Activated CD8-positive, alpha-beta T cell treated with anti-CD3 and anti-CD28 coated beads, Interleukin-2, amount 10 ng/mL, durations not matched to agents 7 days and 5 days (primary cell): Measurements from ENCODE around the gene ACVR1. TPM values are rescaled to one million over a fixed set of nuclear protein-coding genes. Genes with fewer than 3 reads are reported as not detected.

Source experiments
- ATAC-seq: fragments of 150-1000 bp; cut with Tn5 transposase; one replicate; pipeline ENCODE4 v1.10.0; 2021; ENCODE audit warnings: moderate library complexity
- CTCF ChIA-PET: fragments of 350-600 bp; sonication (Branson Sonifier 250); formaldehyde crosslinking; loops from one replicate; lab custom pipeline; 2021; ENCODE audit warnings: antibody characterized with exemption; lab: Charles Lee
- POLR2A ChIA-PET: fragments of 350-600 bp; sonication (Branson Sonifier 250); formaldehyde crosslinking; loops from one replicate; lab custom pipeline; 2021; ENCODE audit warnings: antibody characterized with exemption; lab: Charles Lee
- DNase-seq: peaks from one replicate; pipeline ENCODE4 v3.0.0-alpha.2; 2020
- H3K27ac Mint-ChIP-seq: one replicate; pipeline ENCODE4 v1.8.0; 2021; ENCODE audit warnings: mild to moderate bottlenecking, mixed read lengths
- H3K27me3 Mint-ChIP-seq: one replicate; pipeline ENCODE4 v1.8.0; 2021; ENCODE audit warnings: low read depth, mixed read lengths
- H3K36me3 Mint-ChIP-seq: one replicate; pipeline ENCODE4 v1.8.0; 2021; ENCODE audit warnings: low read depth, mixed read lengths
- H3K4me1 Mint-ChIP-seq: one replicate; pipeline ENCODE4 v1.8.0; 2021; ENCODE audit warnings: low read depth, mixed read lengths
- H3K4me3 Mint-ChIP-seq: one replicate; pipeline ENCODE4 v1.8.0; 2021; ENCODE audit warnings: mild to moderate bottlenecking, mixed read lengths
- H3K9me3 Mint-ChIP-seq: one replicate; pipeline ENCODE4 v1.8.0; 2022; ENCODE audit warnings: mixed read lengths; ENCODE audit not compliant: insufficient read depth
- total RNA-seq, 2 experiments: library from RNA; stranded (reverse); gene quantifications; one replicate each; pipeline ENCODE4 v1.2.3, GENCODE V29; 2021

Gene ACVR1
- 10 to 100 TPM; 10.7 to 13.6 TPM for total RNA-seq

DNA sequence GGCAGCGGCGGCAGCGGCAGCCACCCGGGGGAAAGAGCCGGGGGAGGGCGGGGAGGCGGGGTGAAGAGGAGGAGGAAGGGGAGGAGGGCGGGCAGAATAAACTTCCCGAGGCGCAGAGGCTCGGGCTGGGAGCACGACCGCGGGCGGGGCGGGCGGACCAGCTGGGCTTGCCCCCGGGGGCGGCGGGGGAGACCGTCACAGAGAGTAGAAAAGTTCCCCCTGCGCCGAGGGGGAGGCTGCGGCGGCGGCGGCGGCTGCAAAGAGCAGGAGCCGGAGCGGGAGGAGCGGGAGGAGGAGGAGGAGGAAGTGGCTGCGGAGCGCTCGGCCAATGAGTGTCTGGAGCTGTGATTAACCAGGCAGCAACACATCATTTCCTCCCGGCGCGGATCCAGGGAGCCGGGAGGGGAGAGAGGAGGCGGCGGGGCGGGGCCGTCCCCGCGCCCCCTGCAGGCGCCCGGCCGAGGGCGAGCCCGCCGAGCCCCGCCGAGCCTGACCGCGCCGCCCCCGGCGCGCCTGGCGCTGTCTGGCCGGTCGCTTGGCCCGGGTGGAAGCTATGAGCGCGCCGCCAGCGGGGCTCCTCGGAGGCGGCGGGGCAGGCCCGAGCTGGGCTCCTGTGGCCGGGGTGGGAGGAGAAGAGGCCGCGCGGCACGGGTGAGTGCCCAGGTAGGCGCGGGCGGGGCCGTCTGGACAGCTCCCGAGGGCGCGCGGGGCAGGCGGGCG lies at the start of gene ACVR1:
TSS of gene ACVR1 (minus strand) at position 265 of the 720 bp plus-strand sequence. CDS start 76,837 bp downstream, outside the sequence.
- POLR2A ChIA-PET: interaction anchor here (0.6 to 3.8 kb wide), 5 partner anchors 12 to 384 kb away, joined by 3 to 71 read pairs (median 3); no protein-coding TSS in a partner anchor

DNA sequence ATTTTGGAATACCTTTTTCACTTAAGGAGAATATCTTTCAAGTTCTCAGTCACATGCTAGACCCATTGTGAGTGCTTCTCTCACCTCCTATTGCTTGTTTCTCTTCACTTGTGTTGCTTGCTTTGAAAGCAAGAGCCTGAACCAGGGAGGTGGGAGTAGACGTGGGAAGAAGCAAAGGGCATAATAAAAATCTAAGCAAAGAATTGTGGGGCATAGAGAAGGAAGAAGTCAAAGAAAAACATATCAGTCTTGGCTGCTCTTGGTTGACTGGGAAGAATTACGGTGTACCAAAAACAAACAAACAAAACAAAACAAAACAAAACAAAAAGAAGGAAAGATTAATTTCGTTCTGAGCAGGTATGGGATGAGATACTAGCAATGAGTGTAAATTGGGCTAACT lies 48.9 kb upstream of the ACVR1 start:
- Mint-ChIP-seq H3K36me3 (no peaks in the 10 kb centered on the region), H3K4me3 (no peak overlapping the region), H3K27ac (no peak overlapping the region), H3K9me3 (peaks cover 4% of the 10 kb centered on the region), H3K4me1 (no peaks in the 10 kb centered on the region), H3K27me3 (no peaks in the 10 kb centered on the region)
- no peak for DNase-seq
- ChIA-PET CTCF (no interaction called here), POLR2A (no interaction called here)
- no peak for ATAC-seq

More for the DNA sequence above, at the start of gene ACVR1:
- peak; percentile 88 for DNase-seq
- Mint-ChIP-seq H3K27ac (peak within 1 kb of the TSS; percentile 81), H3K36me3 (peaks cover 5% of the 10 kb centered on the region), H3K4me1 (peaks cover 46% of the 10 kb centered on the region), H3K4me3 (peak within 1 kb of the TSS; percentile 86), H3K27me3 (no peaks in the 10 kb centered on the region), H3K9me3 (no peaks in the 10 kb centered on the region)
- CTCF ChIA-PET: interaction anchor here (0.7 to 4.3 kb wide), 15 partner anchors 8 to 574 kb away, joined by 3 to 73 read pairs (median 5); partner anchors contain the start of gene ACVR1C
- ATAC-seq: peak; percentile 82

DNA sequence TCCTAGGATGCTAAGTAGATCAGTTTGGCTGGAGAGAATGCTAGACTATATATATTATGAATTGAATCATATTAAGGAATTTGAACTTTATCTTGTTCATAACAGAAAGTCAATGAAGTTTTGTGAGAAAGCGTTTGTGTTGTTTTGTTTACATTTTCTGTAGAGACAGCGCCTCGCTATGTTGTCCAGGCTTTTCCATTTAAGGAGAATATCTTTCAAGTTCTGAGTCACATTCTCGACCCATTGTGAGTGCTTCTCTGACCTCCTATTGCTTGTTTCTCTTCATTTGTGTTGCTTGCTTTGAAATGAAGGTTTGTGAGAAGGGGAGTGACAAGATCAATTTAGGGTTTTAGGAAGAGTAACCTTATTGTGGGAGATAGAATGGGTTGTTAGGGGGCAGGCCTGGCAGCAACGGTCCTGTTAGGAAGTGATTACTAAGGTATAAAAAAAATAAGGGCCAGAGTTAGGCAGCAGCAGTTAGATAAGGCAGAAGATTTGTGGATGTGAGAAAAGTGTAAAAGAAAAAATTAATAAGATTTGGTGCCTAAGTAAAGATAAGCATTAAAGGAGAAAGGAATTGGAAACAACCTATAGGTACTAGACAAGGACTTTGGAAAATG lies 47.6 kb upstream of the ACVR1 start:
- no peak overlapping the region for H3K4me3 Mint-ChIP-seq
- no peak for ATAC-seq
- no peak overlapping the region for H3K27ac Mint-ChIP-seq
- H3K4me1 Mint-ChIP-seq: no peaks in the 10 kb centered on the region
- no peak for DNase-seq
- ChIA-PET CTCF (no interaction called here), POLR2A (no interaction called here)
- no peaks in the 10 kb centered on the region for H3K27me3 Mint-ChIP-seq
- peaks cover 4% of the 10 kb centered on the region for H3K9me3 Mint-ChIP-seq
- no peaks in the 10 kb centered on the region for H3K36me3 Mint-ChIP-seq

DNA sequence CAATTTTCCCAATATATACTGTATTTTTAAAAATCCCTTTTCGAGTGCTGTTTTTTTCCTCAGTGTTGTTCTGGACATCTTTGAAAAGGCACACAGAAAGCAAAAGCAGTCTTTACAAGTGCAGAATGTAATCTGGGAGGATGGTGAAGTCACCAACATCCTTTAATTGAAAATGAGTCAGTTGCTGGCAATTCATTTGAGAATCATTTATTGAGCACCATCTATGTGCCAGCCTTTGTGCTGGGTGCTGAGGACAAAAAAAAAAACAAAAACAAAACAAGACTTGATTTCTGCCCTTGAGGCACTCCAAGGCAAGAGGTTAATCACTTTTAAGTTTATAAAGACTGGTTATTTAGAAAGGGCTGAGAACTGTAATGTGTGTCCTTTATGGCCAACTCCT lies 46.7 kb upstream of the ACVR1 start:
- DNase-seq (no peak), ATAC-seq (no peak)
- no peaks in the 10 kb centered on the region for H3K4me1 Mint-ChIP-seq
- H3K9me3 Mint-ChIP-seq: no peaks in the 10 kb centered on the region
- CTCF ChIA-PET: no interaction called here
- no peak overlapping the region for H3K4me3 Mint-ChIP-seq
- no peaks in the 10 kb centered on the region for H3K36me3 Mint-ChIP-seq
- H3K27me3 Mint-ChIP-seq: no peaks in the 10 kb centered on the region
- no peak overlapping the region for H3K27ac Mint-ChIP-seq
- POLR2A ChIA-PET: no interaction called here

DNA sequence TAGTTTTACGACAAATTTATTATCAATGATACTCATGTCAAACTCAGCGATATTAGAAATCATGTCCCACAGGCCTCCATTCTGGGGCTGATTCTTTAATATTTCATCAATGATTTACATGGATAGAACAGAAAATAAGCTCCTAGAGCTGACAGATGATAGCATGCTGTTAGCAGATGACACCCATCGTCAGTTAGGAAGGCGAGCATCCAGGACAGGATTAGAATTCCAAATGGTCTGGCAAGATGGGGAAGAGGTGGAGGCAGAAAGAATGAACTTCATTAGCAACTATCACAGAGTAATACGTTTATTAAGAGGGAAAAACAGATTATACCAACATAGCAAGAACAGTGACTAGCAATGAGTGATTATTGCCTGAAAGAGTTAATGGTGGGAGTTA lies 46.2 kb upstream of the ACVR1 start:
- Mint-ChIP-seq H3K36me3 (no peaks in the 10 kb centered on the region), H3K4me3 (no peak overlapping the region), H3K9me3 (no peaks in the 10 kb centered on the region), H3K27ac (no peak overlapping the region), H3K27me3 (no peaks in the 10 kb centered on the region), H3K4me1 (no peaks in the 10 kb centered on the region)
- ChIA-PET CTCF (interaction anchor here (1.2 kb wide), 1 partner anchor 10 kb away, joined by 3 read pairs; no protein-coding TSS in a partner anchor), POLR2A (no interaction called here)
- DNase-seq (no peak), ATAC-seq (no peak)

DNA sequence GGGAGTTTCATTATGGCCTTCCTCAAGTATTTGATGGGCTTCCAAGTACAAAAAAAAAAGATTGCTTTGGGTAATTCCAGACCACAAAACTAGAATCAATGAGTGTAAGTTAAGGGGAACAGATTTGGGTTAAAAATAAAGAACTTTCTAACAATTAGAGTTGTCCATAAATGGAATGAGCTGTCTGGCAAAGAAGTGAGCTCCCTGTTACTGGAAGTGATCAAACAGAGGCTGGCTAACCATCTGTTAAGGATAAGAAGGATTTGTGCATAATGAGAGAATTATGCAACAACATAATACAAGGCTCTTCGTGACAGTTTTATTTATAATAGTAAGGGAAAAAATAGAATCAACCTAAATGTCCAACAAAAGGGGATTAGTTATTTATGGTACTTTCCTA lies 44.6 kb upstream of the ACVR1 start:
- DNase-seq: no peak
- Mint-ChIP-seq H3K4me1 (no peaks in the 10 kb centered on the region), H3K27me3 (no peaks in the 10 kb centered on the region), H3K4me3 (no peak overlapping the region), H3K36me3 (no peaks in the 10 kb centered on the region), H3K9me3 (no peaks in the 10 kb centered on the region), H3K27ac (no peak overlapping the region)
- no peak for ATAC-seq
- POLR2A ChIA-PET: no interaction called here
- CTCF ChIA-PET: interaction anchor here (0.7 kb wide), 1 partner anchor 15 kb away, joined by 3 read pairs; no protein-coding TSS in a partner anchor

DNA sequence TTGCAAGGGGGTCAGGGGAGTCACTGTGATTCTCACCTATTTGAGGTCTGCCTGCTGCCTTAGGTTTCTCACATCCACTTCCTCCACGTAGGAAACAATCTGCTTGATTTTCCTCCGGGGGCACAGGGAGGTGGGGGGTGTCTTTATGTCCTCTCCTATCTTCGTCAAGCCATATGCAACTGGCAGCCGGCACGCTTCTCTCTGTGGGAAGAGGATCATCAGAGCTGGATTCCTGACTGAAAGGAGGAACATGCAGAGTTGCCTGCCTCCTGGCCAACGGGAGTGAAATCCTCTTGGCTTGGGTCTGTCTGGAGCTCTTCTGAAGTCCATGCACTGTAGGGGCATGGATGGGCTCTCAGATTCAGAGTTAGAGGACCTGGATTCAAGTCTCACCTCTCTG lies 43.1 kb upstream of the ACVR1 start:
- no peaks in the 10 kb centered on the region for H3K4me1 Mint-ChIP-seq
- H3K36me3 Mint-ChIP-seq: no peaks in the 10 kb centered on the region
- H3K27me3 Mint-ChIP-seq: no peaks in the 10 kb centered on the region
- no peak overlapping the region for H3K27ac Mint-ChIP-seq
- ChIA-PET CTCF (interaction anchor here (1.3 kb wide), 1 partner anchor 18 kb away, joined by 6 read pairs; no protein-coding TSS in a partner anchor), POLR2A (no interaction called here)
- DNase-seq (no peak), ATAC-seq (no peak)
- H3K4me3 Mint-ChIP-seq: no peak overlapping the region
- no peaks in the 10 kb centered on the region for H3K9me3 Mint-ChIP-seq

DNA sequence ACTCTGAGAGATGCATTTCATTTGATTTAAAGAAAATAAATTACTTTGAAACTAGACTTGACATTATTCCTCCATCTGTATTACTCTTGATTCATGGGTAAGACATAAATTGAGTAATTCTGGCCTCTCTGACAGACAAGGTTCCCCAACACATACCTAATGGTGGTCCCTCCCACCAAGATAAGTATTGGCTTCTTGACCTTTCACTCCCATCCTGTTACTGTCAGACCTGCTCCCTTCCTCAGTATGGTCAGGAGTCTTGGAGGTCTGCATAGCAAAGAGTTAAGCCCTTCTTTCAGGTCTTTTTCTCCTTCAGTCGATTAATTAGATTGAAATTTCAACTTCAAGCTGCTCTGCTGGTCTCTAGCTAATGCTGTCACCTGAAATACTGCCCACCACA lies 42.2 kb upstream of the ACVR1 start:
- Mint-ChIP-seq H3K9me3 (no peaks in the 10 kb centered on the region), H3K27me3 (no peaks in the 10 kb centered on the region), H3K4me1 (no peaks in the 10 kb centered on the region), H3K36me3 (no peaks in the 10 kb centered on the region), H3K4me3 (no peak overlapping the region), H3K27ac (no peak overlapping the region)
- ATAC-seq (no peak), DNase-seq (no peak)
- ChIA-PET CTCF (interaction anchor here (1.3 kb wide), 1 partner anchor 17 kb away, joined by 6 read pairs; no protein-coding TSS in a partner anchor), POLR2A (no interaction called here)

DNA sequence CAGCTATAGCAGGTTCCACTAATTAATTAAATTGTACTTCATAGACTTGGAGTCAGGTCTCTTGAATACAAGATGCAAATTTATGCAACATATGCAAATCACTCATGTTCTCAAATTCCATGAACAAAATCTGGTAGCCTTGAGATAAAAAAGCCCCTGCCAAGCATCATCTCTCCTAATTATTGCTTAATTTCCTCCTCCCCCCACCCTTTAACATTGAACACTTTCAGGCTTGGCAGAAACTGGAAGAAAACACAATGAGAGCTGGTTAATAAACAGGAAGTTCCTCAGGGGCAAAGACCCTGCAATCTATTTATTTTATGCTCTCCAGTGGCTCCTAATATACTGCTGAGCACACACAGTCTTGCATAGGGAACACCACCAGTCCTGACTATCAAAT lies 35.6 kb upstream of the ACVR1 start:
- CTCF ChIA-PET: interaction anchor here (2.6 kb wide), 1 partner anchor 10 kb away, joined by 7 read pairs; no protein-coding TSS in a partner anchor
- Mint-ChIP-seq H3K9me3 (no peaks in the 10 kb centered on the region), H3K4me1 (no peaks in the 10 kb centered on the region), H3K4me3 (no peak overlapping the region), H3K27ac (no peak overlapping the region), H3K36me3 (no peaks in the 10 kb centered on the region), H3K27me3 (no peaks in the 10 kb centered on the region)
- POLR2A ChIA-PET: no interaction called here
- no peak for ATAC-seq
- no peak for DNase-seq

DNA sequence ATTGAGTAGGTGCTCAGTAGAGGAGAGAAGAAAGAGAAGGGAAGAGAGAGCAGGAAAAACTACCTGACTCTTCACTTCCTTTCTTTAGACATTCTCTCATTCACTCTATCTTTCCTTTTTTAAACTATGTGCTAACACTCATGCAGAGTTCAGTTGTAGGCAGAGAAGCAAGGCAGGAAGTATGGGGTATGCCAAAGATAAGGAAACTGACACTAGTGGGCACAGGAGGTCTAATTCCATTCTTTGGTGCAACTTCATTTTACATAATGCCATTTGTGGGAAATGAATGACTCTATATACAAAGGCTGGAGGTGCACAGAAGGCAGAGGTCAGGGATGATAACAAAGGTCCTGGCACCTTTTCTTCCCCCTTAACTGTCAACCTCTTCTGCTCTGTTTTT lies 35.1 kb upstream of the ACVR1 start:
- H3K27ac Mint-ChIP-seq: no peak overlapping the region
- no peaks in the 10 kb centered on the region for H3K4me1 Mint-ChIP-seq
- no peaks in the 10 kb centered on the region for H3K9me3 Mint-ChIP-seq
- DNase-seq (no peak), ATAC-seq (no peak)
- ChIA-PET POLR2A (no interaction called here), CTCF (interaction anchor here (2.6 kb wide), 1 partner anchor 10 kb away, joined by 7 read pairs; no protein-coding TSS in a partner anchor)
- no peak overlapping the region for H3K4me3 Mint-ChIP-seq
- no peaks in the 10 kb centered on the region for H3K27me3 Mint-ChIP-seq
- no peaks in the 10 kb centered on the region for H3K36me3 Mint-ChIP-seq

DNA sequence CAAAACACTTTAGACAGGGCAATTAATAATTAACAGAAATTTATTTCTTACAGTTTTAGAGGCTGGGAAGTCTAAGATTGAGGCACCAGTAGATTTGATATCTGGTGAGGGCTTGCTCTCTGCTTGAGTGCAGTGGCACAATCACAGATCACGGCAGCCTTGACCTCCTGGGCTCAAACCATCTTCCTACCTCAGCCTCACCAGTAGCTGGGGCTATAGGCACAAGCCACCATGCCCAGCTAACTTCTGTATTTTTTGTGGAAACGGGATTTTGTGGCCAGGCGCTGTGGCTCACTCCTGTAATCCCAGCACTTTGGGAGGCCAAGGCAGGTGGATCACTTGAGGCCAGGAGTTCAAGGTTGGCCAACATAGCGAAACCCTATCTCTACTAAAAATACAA lies 29.0 kb upstream of the ACVR1 start:
- no peak for DNase-seq
- Mint-ChIP-seq H3K4me3 (no peak overlapping the region), H3K9me3 (no peaks in the 10 kb centered on the region), H3K27ac (no peak overlapping the region), H3K4me1 (peaks cover 19% of the 10 kb centered on the region), H3K36me3 (no peaks in the 10 kb centered on the region), H3K27me3 (no peaks in the 10 kb centered on the region)
- no peak for ATAC-seq
- ChIA-PET CTCF (interaction anchor here (1.0 to 1.2 kb wide), 2 partner anchors 103 to 602 kb away, joined by 3 read pairs; no protein-coding TSS in a partner anchor), POLR2A (no interaction called here)

DNA sequence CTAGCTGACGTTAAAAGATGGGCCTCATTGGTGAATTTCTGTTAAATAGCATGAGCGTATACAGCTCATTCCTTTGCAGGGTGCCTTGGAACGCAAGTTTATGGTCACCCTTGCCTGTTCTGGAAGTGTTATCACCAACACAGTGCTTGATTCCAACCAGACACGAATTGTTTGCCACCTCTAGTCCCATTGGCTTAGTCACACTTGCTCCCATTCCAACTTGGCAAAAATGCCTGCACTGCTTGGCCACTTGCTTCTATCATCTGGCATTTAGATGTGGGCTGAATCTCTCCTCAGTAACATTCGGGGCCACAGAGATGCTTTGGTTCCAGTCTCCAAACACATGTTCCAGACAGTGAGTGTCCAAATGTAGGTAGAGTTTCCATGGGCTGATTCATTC lies 27.5 kb upstream of the ACVR1 start:
- Mint-ChIP-seq H3K9me3 (no peaks in the 10 kb centered on the region), H3K4me1 (peaks cover 34% of the 10 kb centered on the region), H3K36me3 (no peaks in the 10 kb centered on the region), H3K27ac (no peak overlapping the region), H3K27me3 (no peaks in the 10 kb centered on the region), H3K4me3 (no peak overlapping the region)
- ATAC-seq (no peak), DNase-seq (no peak)
- POLR2A ChIA-PET: no interaction called here
- CTCF ChIA-PET: no interaction called here
